ENCODE measurements around the gene ZEB2. TPM values are rescaled to one million over a fixed set of nuclear protein-coding genes. Genes with fewer than 3 reads are reported as not detected.

Gene ZEB2
- total and polyA plus RNA-seq, 4 donors: 7.6 to 39.6 (median 22.2) TPM

GRCh38 chr2:144519597-144519933 is 354 bp downstream of the ZEB2 start (continued):
- TF ChIP-seq, protein P1, sequence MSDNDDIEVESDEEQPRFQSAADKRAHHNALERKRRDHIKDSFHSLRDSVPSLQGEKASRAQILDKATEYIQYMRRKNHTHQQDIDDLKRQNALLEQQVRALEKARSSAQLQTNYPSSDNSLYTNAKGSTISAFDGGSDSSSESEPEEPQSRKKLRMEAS (IDR thresholded peaks at IDR 0.05): no peak
- TF ChIP-seq EGR1 (IDR thresholded peaks at IDR 0.05; ENCODE audit: low read depth in 2 of 2): no peak
- TF ChIP-seq RAD21 (IDR thresholded peaks at IDR 0.05): no peak

- no peak for DNase-seq (ENCODE audit: low spot score)
- TF ChIP-seq, protein P1 (IDR thresholded peaks at IDR 0.05): no peak
- no peak for TF ChIP-seq FOXA1 (IDR thresholded peaks at IDR 0.05)
- no peak for TF ChIP-seq RAD21 (IDR thresholded peaks at IDR 0.05)
- no peak for TF ChIP-seq EGR1 (IDR thresholded peaks at IDR 0.05; ENCODE audit: low read depth in 2 of 2)
- no peak for TF ChIP-seq JUND (IDR thresholded peaks at IDR 0.05)
- no peak for TF ChIP-seq TAF1 (conservative IDR thresholded peaks at IDR 0.05)
Observed at GRCh38 chr2:144518748-144519596, 947 bp downstream of the ZEB2 start.

GRCh38 chr2:144517866-144518747 is 1.8 kb downstream of the ZEB2 start:
- Histone ChIP-seq H3K4me3 (ENCODE audit: low read depth in 1 of 3, low read length in 3 of 3) (peak overlapping the region in 2 of 3 donors; percentile 27 to 73), H3K9ac (ENCODE audit: low read depth in 1 of 2, low read length in 2 of 2) (peak overlapping the region; percentile 26 to 93), H3K9me3 (ENCODE audit: control insufficient read depth in 4 of 4, low read length in 3 of 4) (no peaks in the 10 kb centered on the region), H3K36me3 (ENCODE audit: control insufficient read depth in 4 of 4, insufficient read depth in 3 of 4, low read depth in 1 of 4, low read length in 3 of 4) (no peaks in the 10 kb centered on the region), H3K27me3 (ENCODE audit: control insufficient read depth in 4 of 4, insufficient read depth in 4 of 4, low read length in 3 of 4) (peaks cover 0 to 8% (median 3%) of the 10 kb centered on the region in 4 donors), H3K27ac (ENCODE audit: low read depth in 1 of 2, low read length in 2 of 2) (peak overlapping the region; percentile 51 to 87), H3K4me1 (ENCODE audit: control insufficient read depth in 4 of 4, insufficient read depth in 4 of 4, low read length in 3 of 4) (peaks cover 4 to 29% (median 11%) of the 10 kb centered on the region in 4 donors)
- 4% methylated on average over 21 of the region's 21 CpGs for WGBS
- no peak for DNase-seq (ENCODE audit: low spot score)
- TF ChIP-seq FOXA1 (IDR thresholded peaks at IDR 0.05) (no peak), RAD21 (IDR thresholded peaks at IDR 0.05) (peak in 1 of 2 donors; percentile 4)
- TF ChIP-seq, protein P2, sequence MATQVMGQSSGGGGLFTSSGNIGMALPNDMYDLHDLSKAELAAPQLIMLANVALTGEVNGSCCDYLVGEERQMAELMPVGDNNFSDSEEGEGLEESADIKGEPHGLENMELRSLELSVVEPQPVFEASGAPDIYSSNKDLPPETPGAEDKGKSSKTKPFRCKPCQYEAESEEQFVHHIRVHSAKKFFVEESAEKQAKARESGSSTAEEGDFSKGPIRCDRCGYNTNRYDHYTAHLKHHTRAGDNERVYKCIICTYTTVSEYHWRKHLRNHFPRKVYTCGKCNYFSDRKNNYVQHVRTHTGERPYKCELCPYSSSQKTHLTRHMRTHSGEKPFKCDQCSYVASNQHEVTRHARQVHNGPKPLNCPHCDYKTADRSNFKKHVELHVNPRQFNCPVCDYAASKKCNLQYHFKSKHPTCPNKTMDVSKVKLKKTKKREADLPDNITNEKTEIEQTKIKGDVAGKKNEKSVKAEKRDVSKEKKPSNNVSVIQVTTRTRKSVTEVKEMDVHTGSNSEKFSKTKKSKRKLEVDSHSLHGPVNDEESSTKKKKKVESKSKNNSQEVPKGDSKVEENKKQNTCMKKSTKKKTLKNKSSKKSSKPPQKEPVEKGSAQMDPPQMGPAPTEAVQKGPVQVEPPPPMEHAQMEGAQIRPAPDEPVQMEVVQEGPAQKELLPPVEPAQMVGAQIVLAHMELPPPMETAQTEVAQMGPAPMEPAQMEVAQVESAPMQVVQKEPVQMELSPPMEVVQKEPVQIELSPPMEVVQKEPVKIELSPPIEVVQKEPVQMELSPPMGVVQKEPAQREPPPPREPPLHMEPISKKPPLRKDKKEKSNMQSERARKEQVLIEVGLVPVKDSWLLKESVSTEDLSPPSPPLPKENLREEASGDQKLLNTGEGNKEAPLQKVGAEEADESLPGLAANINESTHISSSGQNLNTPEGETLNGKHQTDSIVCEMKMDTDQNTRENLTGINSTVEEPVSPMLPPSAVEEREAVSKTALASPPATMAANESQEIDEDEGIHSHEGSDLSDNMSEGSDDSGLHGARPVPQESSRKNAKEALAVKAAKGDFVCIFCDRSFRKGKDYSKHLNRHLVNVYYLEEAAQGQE (IDR thresholded peaks at IDR 0.05): no peak
- TF ChIP-seq, protein P3, sequence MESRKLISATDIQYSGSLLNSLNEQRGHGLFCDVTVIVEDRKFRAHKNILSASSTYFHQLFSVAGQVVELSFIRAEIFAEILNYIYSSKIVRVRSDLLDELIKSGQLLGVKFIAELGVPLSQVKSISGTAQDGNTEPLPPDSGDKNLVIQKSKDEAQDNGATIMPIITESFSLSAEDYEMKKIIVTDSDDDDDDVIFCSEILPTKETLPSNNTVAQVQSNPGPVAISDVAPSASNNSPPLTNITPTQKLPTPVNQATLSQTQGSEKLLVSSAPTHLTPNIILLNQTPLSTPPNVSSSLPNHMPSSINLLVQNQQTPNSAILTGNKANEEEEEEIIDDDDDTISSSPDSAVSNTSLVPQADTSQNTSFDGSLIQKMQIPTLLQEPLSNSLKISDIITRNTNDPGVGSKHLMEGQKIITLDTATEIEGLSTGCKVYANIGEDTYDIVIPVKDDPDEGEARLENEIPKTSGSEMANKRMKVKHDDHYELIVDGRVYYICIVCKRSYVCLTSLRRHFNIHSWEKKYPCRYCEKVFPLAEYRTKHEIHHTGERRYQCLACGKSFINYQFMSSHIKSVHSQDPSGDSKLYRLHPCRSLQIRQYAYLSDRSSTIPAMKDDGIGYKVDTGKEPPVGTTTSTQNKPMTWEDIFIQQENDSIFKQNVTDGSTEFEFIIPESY (IDR thresholded peaks at IDR 0.05): no peak

More at GRCh38 chr2:144518748-144519596, 947 bp downstream of the ZEB2 start:
- 4% methylated on average over 8 of the region's 8 CpGs for WGBS
- no peaks in the 10 kb centered on the region for H3K36me3 ChIP-seq (ENCODE audit: control insufficient read depth in 4 of 4, insufficient read depth in 3 of 4, low read depth in 1 of 4, low read length in 3 of 4)
- peaks cover 0 to 9% (median 3%) of the 10 kb centered on the region in 4 donors for H3K27me3 ChIP-seq (ENCODE audit: control insufficient read depth in 4 of 4, insufficient read depth in 4 of 4, low read length in 3 of 4)
- H3K9ac ChIP-seq (ENCODE audit: low read depth in 1 of 2, low read length in 2 of 2): peak overlapping the region; percentile 24 to 93
- peak overlapping the region; percentile 51 to 87 for H3K27ac ChIP-seq (ENCODE audit: low read depth in 1 of 2, low read length in 2 of 2)
- peak overlapping the region; percentile 24 to 73 (median 64) for H3K4me3 ChIP-seq (ENCODE audit: low read depth in 1 of 3, low read length in 3 of 3)
- peaks cover 7 to 37% (median 17%) of the 10 kb centered on the region in 4 donors for H3K4me1 ChIP-seq (ENCODE audit: control insufficient read depth in 4 of 4, insufficient read depth in 4 of 4, low read length in 3 of 4)
- no peaks in the 10 kb centered on the region for H3K9me3 ChIP-seq (ENCODE audit: control insufficient read depth in 4 of 4, low read length in 3 of 4)
